Measurements from ENCODE around the gene NUDT1.

NUDT1 gene

GRCh38 chr7:2275101-2275500 is 33.1 kb downstream of the NUDT1 start:
- no peak for DNase-seq (ENCODE audit: insufficient read length, low spot score)
- no peak for FAIRE-seq
- TF ChIP-seq CTCF (IDR thresholded peaks at IDR 0.05; ENCODE audit: insufficient read depth, missing control alignments), result no peak

GRCh38 chr7:2276107-2276506 is 34.1 kb downstream of the NUDT1 start:
- no peak for DNase-seq (ENCODE audit: insufficient read length, low spot score)
- FAIRE-seq, result no peak
- no peak for TF ChIP-seq CTCF (IDR thresholded peaks at IDR 0.05; ENCODE audit: insufficient read depth, missing control alignments)

GRCh38 chr7:2278026-2278425 is 36.0 kb downstream of the NUDT1 start:
- TF ChIP-seq CTCF (IDR thresholded peaks at IDR 0.05; ENCODE audit: insufficient read depth, missing control alignments), result no peak
- DNase-seq (ENCODE audit: insufficient read length, low spot score) (no peak), FAIRE-seq (no peak)

- no peak for FAIRE-seq
- no peak for DNase-seq (ENCODE audit: insufficient read length, low spot score)
- TF ChIP-seq CTCF (IDR thresholded peaks at IDR 0.05; ENCODE audit: insufficient read depth, missing control alignments), result no peak
Measured at GRCh38 chr7:2279896-2280295, 37.9 kb downstream of the NUDT1 start.

- no peak for FAIRE-seq
- no peak for TF ChIP-seq CTCF (IDR thresholded peaks at IDR 0.05; ENCODE audit: insufficient read depth, missing control alignments)
- DNase-seq (ENCODE audit: insufficient read length, low spot score), result no peak
Measured at GRCh38 chr7:2280424-2280823, 38.4 kb downstream of the NUDT1 start.

- FAIRE-seq (no peak), DNase-seq (ENCODE audit: insufficient read length, low spot score) (no peak)
- TF ChIP-seq CTCF (IDR thresholded peaks at IDR 0.05; ENCODE audit: insufficient read depth, missing control alignments), result no peak
Measured at GRCh38 chr7:2281541-2281940, 39.5 kb downstream of the NUDT1 start.

- DNase-seq (ENCODE audit: insufficient read length, low spot score) (no peak), FAIRE-seq (no peak)
- no peak for TF ChIP-seq CTCF (IDR thresholded peaks at IDR 0.05; ENCODE audit: insufficient read depth, missing control alignments)
Measured at GRCh38 chr7:2282185-2282751, 40.2 kb downstream of the NUDT1 start.
